SK-N-SH treated with all-trans-retinoic acid at 6 μM for 48 hours (cell line): ENCODE data around the gene DCPS.

Source experiments
- ARNTL ChIP-seq: fragments of 450-650 bp; formaldehyde crosslinking; IDR thresholded peaks from 2 replicates; pipeline ENCODE4 v1.5.0; 2020; ENCODE audit warnings: low read depth, mild to moderate bottlenecking, moderate library complexity, borderline replicate concordance
- PPARA ChIP-seq: fragments of 250-450 bp; sonication (Bioruptor Pico); IDR thresholded peaks from 2 replicates; pipeline ENCODE4 v1.5.0; 2020; ENCODE audit warnings: mild to moderate bottlenecking, borderline replicate concordance
- RARB ChIP-seq: fragments of 250-450 bp; sonication (Bioruptor Pico); IDR thresholded peaks from 2 replicates; pipeline ENCODE4 v1.8.0; 2021; ENCODE audit warnings: mild to moderate bottlenecking, moderate library complexity
- SNAI2 ChIP-seq: fragments of 250-450 bp; sonication (Bioruptor Pico); IDR thresholded peaks from 2 replicates; pipeline ENCODE4 v1.5.0; 2020; ENCODE audit warnings: mild to moderate bottlenecking, moderate library complexity
- TSHZ2 ChIP-seq: fragments of 250-450 bp; sonication (Bioruptor Pico); IDR thresholded peaks from 2 replicates; pipeline ENCODE4 v1.5.0; 2020; ENCODE audit warnings: mild to moderate bottlenecking, moderate library complexity
- ZFP3 ChIP-seq: fragments of 250-450 bp; sonication (Bioruptor Pico); IDR thresholded peaks from 2 replicates; pipeline ENCODE4 v1.5.0; 2020; ENCODE audit warnings: mild to moderate bottlenecking, moderate library complexity
- ZNF70 ChIP-seq: fragments of 450-650 bp; formaldehyde crosslinking; IDR thresholded peaks from 2 replicates; pipeline ENCODE4 v1.5.0; 2020; ENCODE audit warnings: mild to moderate bottlenecking, moderate library complexity
- ZNF8 ChIP-seq: fragments of 450-650 bp; formaldehyde crosslinking; IDR thresholded peaks from 2 replicates; pipeline ENCODE4 v1.5.0; 2020; ENCODE audit warnings: mild to moderate bottlenecking, moderate library complexity
- TF ChIP-seq, protein P1 (sequence below): fragments of 250-450 bp; sonication (Bioruptor Pico); IDR thresholded peaks from 2 replicates; pipeline ENCODE4 v1.8.0; 2021; ENCODE audit warnings: low read depth, mild to moderate bottlenecking, moderate library complexity, borderline replicate concordance

DNA sequence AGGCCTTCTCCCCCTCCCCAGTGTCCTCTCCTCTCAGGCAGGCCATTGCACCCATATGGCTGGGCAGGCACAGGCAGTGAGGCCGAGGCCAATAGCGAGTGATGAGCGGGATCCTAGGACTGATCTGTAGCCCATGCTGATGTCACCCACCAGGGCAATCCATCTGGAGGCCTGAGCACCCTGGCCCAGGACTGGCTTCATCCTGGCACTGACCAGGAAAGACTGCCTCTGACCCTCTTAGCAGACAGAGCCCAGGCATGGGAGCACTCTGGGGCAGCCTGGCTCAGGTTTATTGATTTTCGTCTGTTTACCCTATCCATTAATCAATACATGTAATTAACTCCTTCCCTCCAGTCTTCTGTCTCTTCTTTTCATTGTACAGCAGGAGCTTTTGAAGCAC is 26.1 kb upstream of the DCPS start:
- TF ChIP-seq RARB (CRISPR knock-in tag) (no peak), ARNTL (no peak), SNAI2 (CRISPR knock-in tag) (no peak), ZNF70 (CRISPR knock-in tag) (no peak), ZNF8 (CRISPR knock-in tag) (no peak), ZFP3 (CRISPR knock-in tag) (no peak), PPARA (CRISPR knock-in tag) (no peak), TSHZ2 (CRISPR knock-in tag) (no peak)
- TF ChIP-seq, protein P1, sequence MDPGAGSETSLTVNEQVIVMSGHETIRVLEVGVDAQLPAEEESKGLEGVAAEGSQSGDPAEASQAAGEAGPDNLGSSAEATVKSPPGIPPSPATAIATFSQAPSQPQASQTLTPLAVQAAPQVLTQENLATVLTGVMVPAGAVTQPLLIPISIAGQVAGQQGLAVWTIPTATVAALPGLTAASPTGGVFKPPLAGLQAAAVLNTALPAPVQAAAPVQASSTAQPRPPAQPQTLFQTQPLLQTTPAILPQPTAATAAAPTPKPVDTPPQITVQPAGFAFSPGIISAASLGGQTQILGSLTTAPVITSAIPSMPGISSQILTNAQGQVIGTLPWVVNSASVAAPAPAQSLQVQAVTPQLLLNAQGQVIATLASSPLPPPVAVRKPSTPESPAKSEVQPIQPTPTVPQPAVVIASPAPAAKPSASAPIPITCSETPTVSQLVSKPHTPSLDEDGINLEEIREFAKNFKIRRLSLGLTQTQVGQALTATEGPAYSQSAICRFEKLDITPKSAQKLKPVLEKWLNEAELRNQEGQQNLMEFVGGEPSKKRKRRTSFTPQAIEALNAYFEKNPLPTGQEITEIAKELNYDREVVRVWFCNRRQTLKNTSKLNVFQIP (CRISPR knock-in tag), result no peak
